MM.1S (cell line): ENCODE data around the gene ADRA1B.

Experiments used
- DNase-seq: peaks from one replicate; pipeline ENCODE4 v3.0.0-alpha.2; 2015
- H2AFZ ChIP-seq: fragments of 300-600 bp; sonication (generic); 2 replicates; pipeline ENCODE4 v1.6.0; 2016; ENCODE audit warnings: antibody characterized with exemption, low read length
- H3F3A ChIP-seq: fragments of 300-600 bp; sonication (generic); 2 replicates; pipeline ENCODE4 v1.6.1; 2016; ENCODE audit warnings: mild to moderate bottlenecking, antibody characterized with exemption, low read length, moderate library complexity, mixed read lengths; ENCODE audit not compliant: insufficient read depth
- H3K27ac ChIP-seq: fragments of 300-600 bp; sonication (generic); 2 replicates; pipeline ENCODE4 v1.5.1; 2016; ENCODE audit warnings: mild to moderate bottlenecking, low read length
- H3K27me3 ChIP-seq: fragments of 300-600 bp; sonication (generic); replicated peaks from 2 replicates; pipeline ENCODE4 v1.6.0; 2016; ENCODE audit warnings: low read length; ENCODE audit not compliant: insufficient read depth
- H3K36me3 ChIP-seq: fragments of 300-600 bp; sonication (generic); replicated peaks from 2 replicates; pipeline ENCODE4 v1.6.1; 2016; ENCODE audit warnings: mild to moderate bottlenecking, low read length, mixed read lengths; ENCODE audit not compliant: insufficient read depth
- H3K4me1 ChIP-seq: fragments of 300-600 bp; sonication (generic); 2 replicates; pipeline ENCODE4 v1.6.1; 2016; ENCODE audit warnings: low read length, mixed read lengths
- H3K4me2 ChIP-seq: fragments of 300-600 bp; sonication (generic); 2 replicates; pipeline ENCODE4 v1.6.0; 2016; ENCODE audit warnings: low read depth, low read length
- H3K4me3 ChIP-seq: fragments of 300-600 bp; sonication (generic); 2 replicates; pipeline ENCODE4 v1.5.1; 2016; ENCODE audit warnings: low read length, mixed read lengths
- H3K79me2 ChIP-seq: fragments of 300-600 bp; sonication (generic); 2 replicates; pipeline ENCODE4 v1.6.1; 2016; ENCODE audit warnings: mixed run types, low read length, mixed read lengths
- H3K9ac ChIP-seq: fragments of 300-600 bp; sonication (generic); 2 replicates; pipeline ENCODE4 v1.6.1; 2016; ENCODE audit warnings: low read length, mixed read lengths
- H3K9me2 ChIP-seq: fragments of 300-600 bp; sonication (generic); replicated peaks from 2 replicates; pipeline ENCODE4 v1.6.1; 2016; ENCODE audit warnings: mild to moderate bottlenecking, low read length, mixed read lengths; ENCODE audit not compliant: insufficient read depth
- H3K9me3 ChIP-seq: fragments of 300-600 bp; sonication (generic); replicated peaks from 2 replicates; pipeline ENCODE4 v1.6.1; 2016; ENCODE audit warnings: mild to moderate bottlenecking, low read length, mixed read lengths; ENCODE audit not compliant: insufficient read depth
- H4K20me1 ChIP-seq: fragments of 300-600 bp; sonication (generic); 2 replicates; pipeline ENCODE4 v1.6.1; 2016; ENCODE audit warnings: mild to moderate bottlenecking, low read length, moderate library complexity, mixed read lengths; ENCODE audit not compliant: insufficient read depth
- EZH2 ChIP-seq: fragments of 300-600 bp; sonication (generic); optimal IDR thresholded peaks from 2 replicates; pipeline ENCODE3; 2017; ENCODE audit warnings: low read depth, mild to moderate bottlenecking, antibody characterized with exemption, low read length, mixed read lengths
- EZH2phosphoT487 ChIP-seq: fragments of 300-600 bp; sonication (generic); IDR thresholded peaks from 2 replicates; pipeline ENCODE4 v1.6.1; 2018; ENCODE audit warnings: antibody characterized with exemption, low read length
- TF ChIP-seq, protein P1 (sequence below): fragments of 300-600 bp; sonication (generic); IDR thresholded peaks from 2 replicates; pipeline ENCODE4 v1.5.1; 2016; ENCODE audit warnings: antibody characterized with exemption, low read length, mixed read lengths

The ADRA1B gene

DNA sequence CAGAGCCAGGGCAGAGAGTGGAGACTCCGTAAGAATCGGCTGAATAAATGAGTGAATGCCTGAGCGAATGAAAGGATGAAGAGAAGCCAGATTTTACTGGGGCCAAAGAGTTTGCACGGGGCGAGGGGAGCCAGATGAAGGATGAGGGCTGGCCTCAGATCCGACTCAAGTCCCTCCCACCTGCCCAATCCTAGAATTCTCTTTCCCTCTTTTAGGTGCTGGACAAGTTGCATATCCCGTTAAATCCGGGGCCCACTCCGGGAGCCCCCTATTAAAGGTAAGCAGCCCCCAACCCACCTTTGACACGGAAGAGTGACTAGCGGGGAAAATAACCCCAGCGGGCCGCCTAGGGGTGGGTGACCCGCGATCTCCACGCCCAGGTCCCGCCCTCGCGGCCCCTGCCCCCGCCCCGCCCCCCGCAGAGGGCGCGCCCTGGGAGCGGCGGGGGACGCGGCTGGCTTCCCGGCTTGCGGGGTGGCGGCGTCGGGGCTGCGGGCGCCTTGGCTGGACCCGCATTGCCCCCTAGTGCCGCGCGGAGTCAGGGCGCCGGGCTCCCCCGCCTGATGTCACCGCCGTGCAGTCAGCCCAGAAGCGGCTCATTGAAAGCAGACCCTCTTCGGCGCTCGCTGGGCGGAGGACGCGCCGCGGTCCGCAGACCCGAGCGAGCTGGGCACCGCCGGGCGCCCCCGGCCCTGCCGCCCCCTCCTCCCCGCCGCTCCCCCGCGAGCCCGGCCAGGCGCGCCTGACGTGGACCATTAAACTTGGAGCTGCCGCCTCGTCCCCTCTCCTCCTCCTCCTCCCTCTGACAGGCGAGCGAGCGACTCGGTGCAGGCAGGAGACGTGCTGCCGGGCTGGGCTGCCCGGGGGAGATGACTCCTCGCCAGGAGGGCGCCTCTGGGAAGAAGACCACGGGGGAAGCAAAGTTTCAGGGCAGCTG lies at the start of gene ADRA1B:
Gene ADRA1B, plus strand, starts transcription at position 579 of the 937 bp plus-strand sequence. CDS start 424 bp downstream, outside the sequence.
- DNase-seq: peak; percentile 61
- Histone ChIP-seq H3K4me3 (peak within 1 kb of the TSS; percentile 46), H2AFZ (peak within 1 kb of the TSS; percentile 52), H3K27me3 (no peaks in the 10 kb centered on the region), H3K4me1 (no peaks in the 10 kb centered on the region), H4K20me1 (no peaks in the 10 kb centered on the region), H3K9me3 (no peaks in the 10 kb centered on the region), H3K4me2 (peak within 1 kb of the TSS; percentile 73), H3K9ac (no peak within 1 kb of the TSS), H3F3A (no peaks in the 10 kb centered on the region), H3K27ac (no peak within 1 kb of the TSS), H3K9me2 (no peaks in the 10 kb centered on the region), H3K36me3 (no peaks in the 10 kb centered on the region), H3K79me2 (no peaks in the 10 kb centered on the region)
- TF ChIP-seq EZH2phosphoT487: no peak
- TF ChIP-seq, protein P1, sequence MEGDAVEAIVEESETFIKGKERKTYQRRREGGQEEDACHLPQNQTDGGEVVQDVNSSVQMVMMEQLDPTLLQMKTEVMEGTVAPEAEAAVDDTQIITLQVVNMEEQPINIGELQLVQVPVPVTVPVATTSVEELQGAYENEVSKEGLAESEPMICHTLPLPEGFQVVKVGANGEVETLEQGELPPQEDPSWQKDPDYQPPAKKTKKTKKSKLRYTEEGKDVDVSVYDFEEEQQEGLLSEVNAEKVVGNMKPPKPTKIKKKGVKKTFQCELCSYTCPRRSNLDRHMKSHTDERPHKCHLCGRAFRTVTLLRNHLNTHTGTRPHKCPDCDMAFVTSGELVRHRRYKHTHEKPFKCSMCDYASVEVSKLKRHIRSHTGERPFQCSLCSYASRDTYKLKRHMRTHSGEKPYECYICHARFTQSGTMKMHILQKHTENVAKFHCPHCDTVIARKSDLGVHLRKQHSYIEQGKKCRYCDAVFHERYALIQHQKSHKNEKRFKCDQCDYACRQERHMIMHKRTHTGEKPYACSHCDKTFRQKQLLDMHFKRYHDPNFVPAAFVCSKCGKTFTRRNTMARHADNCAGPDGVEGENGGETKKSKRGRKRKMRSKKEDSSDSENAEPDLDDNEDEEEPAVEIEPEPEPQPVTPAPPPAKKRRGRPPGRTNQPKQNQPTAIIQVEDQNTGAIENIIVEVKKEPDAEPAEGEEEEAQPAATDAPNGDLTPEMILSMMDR: peak; percentile 44
- no peak for TF ChIP-seq EZH2

- Histone ChIP-seq H3K27me3 (no peaks in the 10 kb centered on the region), H3F3A (no peaks in the 10 kb centered on the region), H4K20me1 (no peaks in the 10 kb centered on the region), H3K4me1 (no peaks in the 10 kb centered on the region), H3K27ac (no peak overlapping the region), H3K36me3 (no peaks in the 10 kb centered on the region), H3K4me3 (no peak overlapping the region), H3K9me2 (no peaks in the 10 kb centered on the region), H2AFZ (no peak overlapping the region), H3K9me3 (no peaks in the 10 kb centered on the region), H3K9ac (no peak overlapping the region), H3K79me2 (no peaks in the 10 kb centered on the region), H3K4me2 (no peak overlapping the region)
- DNase-seq: no peak
- TF ChIP-seq EZH2phosphoT487: no peak
- no peak for TF ChIP-seq EZH2
- TF ChIP-seq, protein P1: no peak
Measured at GRCh38 chr5:159873680-159874079, 42.6 kb upstream of the ADRA1B start.

DNA sequence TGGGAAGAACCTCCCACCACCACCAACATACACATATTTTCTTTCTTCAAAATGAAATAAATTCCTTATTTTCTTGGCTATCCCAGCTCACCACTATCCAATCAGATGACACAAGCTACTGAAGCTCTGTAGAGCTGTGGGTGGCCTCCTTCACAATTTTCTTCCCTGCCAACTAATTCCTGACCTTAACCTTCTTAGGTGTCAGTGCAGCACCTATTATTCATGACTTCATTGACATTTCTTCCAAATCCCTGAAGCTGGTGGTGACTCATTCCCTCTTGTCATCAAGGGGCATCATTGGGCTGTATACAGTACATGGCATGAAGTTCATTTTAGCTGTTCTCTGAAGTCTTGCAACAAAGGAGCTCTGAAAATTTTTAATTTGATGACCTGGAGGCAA lies 42.0 kb upstream of the ADRA1B start:
- Histone ChIP-seq H3K27me3 (no peaks in the 10 kb centered on the region), H4K20me1 (no peaks in the 10 kb centered on the region), H3K9me3 (no peaks in the 10 kb centered on the region), H3K9ac (no peak overlapping the region), H3K9me2 (no peaks in the 10 kb centered on the region), H3K79me2 (no peaks in the 10 kb centered on the region), H3K4me1 (no peaks in the 10 kb centered on the region), H2AFZ (no peak overlapping the region), H3F3A (no peaks in the 10 kb centered on the region), H3K4me2 (no peak overlapping the region), H3K36me3 (no peaks in the 10 kb centered on the region), H3K4me3 (no peak overlapping the region), H3K27ac (no peak overlapping the region)
- TF ChIP-seq, protein P1: no peak
- TF ChIP-seq EZH2 (no peak), EZH2phosphoT487 (no peak)
- no peak for DNase-seq
